HG02759 (cell line): ENCODE results near the gene MCM6.

Experiments
- ATAC-seq: cut with Tn5 transposase; IDR thresholded peaks from one replicate; pipeline ENCODE4 v1.9.1; 2021; ENCODE audit warnings: mild to moderate bottlenecking, moderate library complexity; ENCODE audit not compliant: unreplicated experiment

The MCM6 gene

GRCh38 chr2:135791418-135792190, 84.6 kb downstream of the MCM6 start:
- ATAC-seq = no peak

GRCh38 chr2:135790423-135790822, 85.8 kb downstream of the MCM6 start:
- no peak for ATAC-seq
